Panc1 (cell line): ENCODE results near the gene C12orf57.

Experiments
- CTCF ChIP-seq: fragments of 450-650 bp; IDR thresholded peaks from 2 replicates; pipeline ENCODE4 v1.5.1; 2017; ENCODE audit warnings: mild to moderate bottlenecking
- REST ChIP-seq, 2 experiments: IDR thresholded peaks; 2 replicates each; pipeline ENCODE4 v1.6.1; 2011 to 2012; ENCODE audit warnings: low read depth in 2 of 2, control low read depth in 1 of 2, low read length in 1 of 2, mild to moderate bottlenecking in 1 of 2, moderate library complexity in 1 of 2; ENCODE audit not compliant: insufficient read depth in 1 of 2
- SIN3A ChIP-seq: IDR thresholded peaks from 2 replicates; pipeline ENCODE4 v1.6.1; 2012; ENCODE audit warnings: low read depth, mild to moderate bottlenecking, low read length, moderate library complexity, borderline replicate concordance; ENCODE audit not compliant: insufficient read depth

GRCh38 chr12:6902448-6902847 lies 41.4 kb upstream of the C12orf57 start:
- TF ChIP-seq CTCF: no peak
- TF ChIP-seq REST (IDR thresholded peaks at IDR 0.05; ENCODE audit: insufficient read depth in 1 of 2, low read depth in 2 of 2, low read length in 1 of 2): no peak
- TF ChIP-seq SIN3A: no peak
